CD4-positive, alpha-beta T cell treated with Interferon gamma for 1 hour (primary cell): ENCODE data around the gene KRTAP10-12.

Experiments used
- DNase-seq: peaks from one replicate; pipeline ENCODE4 v3.0.0-alpha.2; 2020

KRTAP10-12 gene

GRCh38 chr21:44700101-44701022, 3.4 kb downstream of the KRTAP10-12 start:
- DNase-seq = no peak

- DNase-seq = no peak
Observed at GRCh38 chr21:44701023-44701400, 4.0 kb downstream of the KRTAP10-12 start.

DNA sequence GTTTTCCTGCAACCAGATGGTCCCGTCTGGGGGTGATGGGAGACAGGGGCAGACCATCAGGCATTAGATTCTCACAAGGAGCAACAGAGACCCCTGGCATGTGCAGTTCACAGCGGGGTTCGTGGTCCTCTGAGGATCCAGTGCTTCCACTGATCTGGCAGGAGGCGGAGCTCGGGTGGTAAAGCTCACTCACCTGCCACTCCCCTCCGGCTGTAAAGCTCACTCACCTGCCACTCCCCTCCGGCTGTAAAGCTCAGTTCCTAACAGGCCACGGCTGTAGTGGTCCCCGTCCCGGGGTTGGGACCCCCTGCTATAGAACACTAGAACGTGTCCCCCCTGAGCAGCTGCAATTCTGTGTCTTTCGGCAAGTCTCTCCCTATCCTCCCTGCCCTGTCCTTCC, 4.6 kb downstream of the KRTAP10-12 start:
- DNase-seq = no peak

DNA sequence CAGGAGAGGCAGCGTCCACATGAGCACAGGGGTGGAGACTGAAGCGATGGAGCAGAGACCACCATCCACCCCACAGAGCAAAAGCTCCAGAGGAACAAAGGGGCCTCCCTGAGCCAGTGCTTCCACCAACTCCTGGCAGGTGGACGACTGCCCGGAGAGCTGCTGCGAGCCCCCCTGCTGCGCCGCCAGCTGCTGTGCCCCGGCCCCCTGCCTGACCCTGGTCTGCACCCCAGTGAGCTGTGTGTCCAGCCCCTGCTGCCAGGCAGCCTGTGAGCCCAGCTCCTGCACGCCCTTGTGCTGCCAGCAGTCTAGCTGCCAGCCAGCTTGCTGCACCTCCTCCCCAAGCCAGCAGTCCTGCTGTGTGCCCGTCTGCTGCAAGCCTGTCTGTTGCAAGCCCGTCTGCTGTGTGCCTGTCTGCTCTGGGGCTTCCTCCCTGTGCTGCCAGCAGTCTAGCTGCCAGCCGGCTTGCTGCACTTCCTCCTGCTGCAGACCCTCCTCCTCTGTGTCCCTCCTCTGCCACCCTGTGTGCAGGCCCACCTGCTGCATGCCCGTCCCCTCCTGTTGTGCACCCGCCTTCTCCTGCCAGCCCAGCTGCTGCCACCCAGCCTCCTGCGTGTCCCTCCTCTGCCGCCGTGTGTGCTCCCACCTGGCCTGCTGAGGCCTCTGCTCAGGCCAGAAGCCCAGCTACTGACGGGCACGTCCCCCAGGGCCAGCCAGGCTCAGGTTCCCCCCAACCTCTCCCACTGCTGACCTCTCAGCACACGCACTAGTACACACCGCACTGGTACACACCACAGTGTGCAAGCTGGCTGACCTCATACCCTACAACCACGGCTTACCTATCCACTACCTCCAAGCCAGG, 5.4 kb downstream of the KRTAP10-12 start:
- DNase-seq = no peak

DNA sequence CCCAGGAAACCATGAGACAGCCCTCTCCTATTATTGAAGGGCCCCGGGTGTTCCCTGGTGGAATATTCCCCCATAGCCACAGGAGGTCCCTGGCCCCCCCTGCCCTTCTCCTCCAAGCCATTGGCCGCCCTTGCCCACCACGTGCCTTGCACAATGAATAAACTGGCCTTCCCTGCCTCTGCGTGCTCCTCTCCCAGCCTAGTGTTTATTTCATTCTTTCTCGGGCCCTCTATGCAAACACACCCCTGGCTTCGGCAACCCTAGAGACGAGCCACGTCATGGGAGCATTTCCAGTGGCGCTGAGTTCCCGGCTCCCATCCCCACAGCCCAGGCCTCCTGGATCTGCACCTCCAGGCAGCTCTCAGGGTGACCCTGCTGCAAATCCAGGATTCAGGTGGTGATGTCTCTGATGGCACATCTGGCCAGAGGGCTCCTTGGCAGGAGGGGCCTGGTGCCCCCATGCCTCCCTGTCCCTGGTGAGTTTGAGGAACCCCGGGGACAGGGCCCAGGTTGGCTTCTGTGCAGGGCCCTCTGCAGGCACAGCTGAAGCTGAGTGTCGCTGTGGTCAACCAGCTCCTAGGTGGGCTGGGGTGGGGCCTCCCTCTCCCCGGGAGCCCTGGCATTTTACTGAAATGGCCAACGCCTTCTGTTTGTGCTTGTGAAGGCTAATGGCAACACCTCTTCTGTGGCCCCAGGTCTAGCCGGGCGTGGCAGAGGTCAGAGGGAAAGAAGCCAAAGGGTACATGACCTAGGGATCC, 6.2 kb downstream of the KRTAP10-12 start:
- no peak for DNase-seq

GRCh38 chr21:44703731-44704635, 7.0 kb downstream of the KRTAP10-12 start:
- DNase-seq = no peak

GRCh38 chr21:44704636-44705001, 7.6 kb downstream of the KRTAP10-12 start:
- no peak for DNase-seq

DNA sequence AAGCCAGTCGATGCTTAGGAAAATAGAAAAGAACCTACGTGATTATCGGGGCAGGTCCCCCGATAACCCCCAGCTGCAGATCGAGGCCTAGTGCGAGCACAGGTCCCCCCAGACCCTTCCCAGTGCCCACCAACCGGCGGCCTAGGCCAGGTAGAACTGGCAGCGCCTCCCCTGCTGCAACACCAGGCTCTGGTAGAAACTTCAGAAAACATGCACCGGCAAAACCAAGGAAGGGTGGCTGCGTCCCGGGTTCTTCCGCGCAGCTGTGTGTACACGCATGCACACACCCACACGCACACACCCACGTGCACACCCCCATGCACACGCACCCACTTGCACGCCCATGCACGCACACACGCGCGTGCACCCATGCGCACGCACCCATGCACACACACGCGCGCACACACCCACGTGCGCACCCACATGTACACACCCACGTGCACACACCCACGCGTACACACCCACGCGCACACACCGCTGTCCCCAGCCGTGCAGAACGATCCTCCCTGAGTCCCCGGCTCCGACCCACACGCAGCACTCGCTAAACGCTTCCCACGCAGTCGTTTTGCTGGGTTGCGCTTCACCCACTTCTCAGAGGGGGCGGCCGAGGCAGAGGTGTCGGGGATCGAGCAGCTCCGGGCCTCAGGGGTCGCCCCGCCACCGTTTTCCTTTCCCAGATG, 9.2 kb downstream of the KRTAP10-12 start:
- no peak for DNase-seq

DNA sequence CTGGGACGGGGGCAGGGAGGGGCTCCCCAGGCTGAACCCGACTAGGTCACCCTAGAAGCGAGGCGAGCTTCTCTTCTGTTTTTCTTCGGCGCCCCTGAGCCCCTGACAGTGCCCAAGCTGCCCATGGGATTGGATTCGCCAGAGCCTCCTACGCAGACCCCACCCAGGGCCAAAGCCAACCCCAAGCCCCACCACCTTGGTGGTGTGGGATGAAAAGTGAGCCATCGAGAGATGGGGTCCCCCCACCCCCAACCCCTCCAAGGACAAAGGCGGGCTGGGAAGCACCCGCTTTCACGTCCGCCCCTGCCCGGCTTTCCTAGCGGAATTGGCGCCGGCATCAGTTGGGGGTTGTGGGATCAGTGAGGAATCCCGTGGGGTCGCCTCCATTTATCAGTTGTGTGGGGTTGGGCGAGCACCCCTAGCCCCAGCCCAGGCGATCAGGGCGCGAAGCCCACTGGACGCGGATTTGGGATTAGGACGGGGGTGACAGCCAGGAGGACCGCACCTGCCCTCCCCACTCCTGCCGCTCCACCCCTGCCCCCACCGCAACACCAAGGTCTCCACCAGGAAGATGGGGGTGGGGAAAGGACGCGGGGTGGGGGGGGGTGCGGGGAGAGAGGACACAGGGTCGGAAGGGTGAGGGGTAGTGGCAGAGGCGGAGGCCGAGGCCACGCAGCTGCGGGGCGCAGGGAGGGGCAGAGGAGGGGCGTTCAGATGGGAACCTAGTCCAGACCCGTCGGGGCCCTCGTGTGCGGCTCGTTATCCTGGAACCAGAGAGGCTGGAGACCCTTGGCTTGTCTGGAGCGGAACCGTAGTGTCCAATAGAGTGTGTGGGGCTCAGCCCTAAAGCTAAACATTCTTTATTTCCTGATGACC, 10.0 kb downstream of the KRTAP10-12 start:
- no peak for DNase-seq

GRCh38 chr21:44708213-44708865, 11.4 kb downstream of the KRTAP10-12 start:
- DNase-seq = no peak

DNA sequence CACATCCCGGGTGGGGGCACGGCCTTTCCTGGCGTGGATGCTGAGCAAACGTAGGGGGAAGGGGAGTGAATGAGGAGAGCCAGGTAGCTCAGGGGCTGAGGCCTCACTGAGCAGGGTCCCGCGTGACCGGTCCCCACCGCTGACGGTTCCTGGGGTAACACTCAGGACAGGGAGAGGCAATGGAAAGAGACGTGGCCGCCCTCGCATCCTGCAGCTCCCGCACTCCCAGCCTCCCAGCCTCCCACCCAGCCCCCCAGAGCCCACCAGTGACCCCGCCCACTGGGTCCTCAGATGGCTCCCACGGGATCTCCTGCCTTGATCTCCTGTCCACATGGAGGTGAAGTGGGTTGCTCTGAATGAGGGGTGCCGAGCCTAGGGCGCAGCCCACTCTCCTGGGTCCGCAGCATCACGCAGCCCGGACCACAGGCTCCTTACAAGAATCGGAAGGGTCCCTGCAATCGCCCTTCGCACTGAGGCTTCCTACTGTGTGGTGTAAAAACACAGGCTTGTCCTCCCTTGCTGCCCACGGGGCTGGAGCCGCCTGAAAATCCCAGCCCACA, 12.0 kb downstream of the KRTAP10-12 start:
- no peak for DNase-seq

GRCh38 chr21:44709426-44710293, 12.7 kb downstream of the KRTAP10-12 start:
- DNase-seq = no peak

DNA sequence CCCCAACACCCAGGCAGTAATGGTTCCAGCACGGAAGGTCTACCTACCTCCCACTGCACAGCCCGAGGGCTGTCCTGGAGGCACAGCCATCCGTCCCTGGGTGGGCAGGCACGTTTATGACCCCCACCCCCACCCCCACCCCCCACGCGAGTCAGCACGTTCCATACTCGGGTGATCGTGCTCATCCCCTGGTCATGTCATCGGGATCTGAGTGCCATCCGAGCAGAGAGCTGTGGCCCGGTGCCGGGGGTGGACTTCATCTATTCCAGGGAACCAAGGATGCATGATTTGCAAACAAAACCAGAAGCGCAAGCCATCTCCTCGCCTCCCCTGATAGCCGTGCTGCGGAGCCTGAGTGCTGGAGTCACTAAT, 13.3 kb downstream of the KRTAP10-12 start:
- no peak for DNase-seq

- DNase-seq = no peak
Observed at GRCh38 chr21:44710756-44711326, 13.9 kb downstream of the KRTAP10-12 start.

DNA sequence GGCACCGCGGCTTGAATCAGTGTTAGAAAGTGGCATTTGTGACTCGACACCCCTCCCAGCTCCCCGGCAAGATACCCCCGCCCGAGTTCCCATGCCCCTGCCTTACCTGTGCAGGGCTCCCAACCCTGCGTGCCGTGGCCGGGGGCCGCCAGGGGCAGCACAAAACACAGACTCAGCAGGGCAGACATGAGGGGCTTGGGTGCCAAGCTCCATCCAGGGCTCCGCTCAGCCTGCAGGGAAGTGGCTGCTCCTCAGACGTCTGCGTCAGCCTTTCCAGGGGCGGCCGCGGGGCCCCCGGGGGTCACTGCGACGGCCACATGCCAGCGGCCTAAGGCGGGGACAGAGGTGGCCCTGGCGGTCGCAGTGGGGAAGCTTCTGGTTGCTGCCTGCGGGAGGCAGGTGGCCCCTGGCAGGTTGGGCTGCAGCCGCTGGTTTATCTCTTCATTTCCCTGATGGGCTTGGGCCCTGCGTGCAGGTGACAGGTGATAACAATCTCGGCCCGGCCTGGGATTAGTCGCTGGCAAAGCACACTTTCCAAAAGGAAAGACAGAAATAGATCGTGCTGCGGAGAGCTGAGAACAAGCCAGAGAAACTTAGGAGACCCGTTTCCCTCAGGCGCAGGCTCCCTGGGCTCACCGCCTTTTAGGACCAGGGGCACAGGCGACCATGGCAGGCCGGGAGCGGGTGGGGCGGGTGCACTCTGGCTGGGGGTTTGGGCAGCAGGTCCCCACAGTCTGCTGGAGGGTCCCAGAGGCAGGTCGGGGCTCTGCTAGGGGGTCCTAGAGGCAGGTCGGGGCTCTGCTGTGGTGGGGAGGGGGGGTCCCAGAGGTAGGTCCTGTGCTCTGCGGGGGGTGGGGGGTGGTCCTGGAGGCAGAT, 14.6 kb downstream of the KRTAP10-12 start, which contains the start of gene TSPEAR:
TSPEAR (minus strand) TSS at position 246 of the 876 bp plus-strand sequence; CDS start at position 188, 58 bp downstream.
- no peak for DNase-seq

- no peak for DNase-seq
Observed at GRCh38 chr21:44712203-44713028, 15.4 kb downstream of the KRTAP10-12 start.
